IPS DF 6.9 (cell line): ENCODE data around the gene WNT5B.

Source experiments
- DNase-seq: peaks from one replicate; pipeline ENCODE4 v3.0.0-alpha.2; 2013; ENCODE audit warnings: low read depth, low spot score
- H3K27ac ChIP-seq: one replicate; pipeline ENCODE4 v1.5.1; 2013; ENCODE audit warnings: low read length, control low read depth
- H3K27me3 ChIP-seq: 2 replicates; pipeline ENCODE4 v1.6.1; 2013; ENCODE audit warnings: mild to moderate bottlenecking, low read length; ENCODE audit not compliant: control insufficient read depth, insufficient read depth
- H3K36me3 ChIP-seq: 2 replicates; pipeline ENCODE4 v1.6.1; 2013; ENCODE audit warnings: low read length; ENCODE audit not compliant: control insufficient read depth, insufficient read depth
- H3K4me1 ChIP-seq: 2 replicates; pipeline ENCODE4 v1.6.1; 2013; ENCODE audit warnings: low read length; ENCODE audit not compliant: control insufficient read depth, insufficient read depth
- H3K4me3 ChIP-seq: 2 replicates; pipeline ENCODE4 v1.5.1; 2013; ENCODE audit warnings: mild to moderate bottlenecking, low read length
- H3K9me3 ChIP-seq: 2 replicates; pipeline ENCODE4 v1.6.1; 2013; ENCODE audit warnings: low read length, inconsistent platforms; ENCODE audit not compliant: control insufficient read depth, insufficient read depth
- WGBS: extraction: QIAGEN DNeasy Blood & Tissue Kit; methylation state at CpG from one replicate; pipeline ENCODE4 v1.1.7; 2013; ENCODE audit warnings: mixed read lengths, missing lambda C conversion rate; ENCODE audit not compliant: insufficient read length, insufficient coverage; 5-methylcytosine and 5-hydroxymethylcytosine counted together

The WNT5B gene

DNA sequence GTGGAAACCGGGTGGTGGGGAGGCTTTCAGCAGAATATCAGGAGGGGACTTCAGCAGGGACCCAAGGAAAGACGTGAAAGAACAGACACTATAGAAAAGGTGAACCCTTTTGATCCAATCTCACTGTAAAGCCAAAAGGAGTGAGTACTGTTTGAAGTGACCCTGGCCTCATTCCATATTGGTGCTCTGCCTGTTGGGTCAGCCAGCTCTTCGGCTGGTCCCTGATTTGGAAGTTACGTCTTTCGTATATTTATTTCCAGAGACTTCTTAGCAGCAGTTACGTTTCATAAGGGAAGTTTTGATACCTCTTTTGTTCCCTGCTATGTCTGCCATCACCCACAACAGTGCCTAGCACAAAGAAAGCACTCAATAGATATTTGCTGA lies 21.9 kb downstream of the WNT5B start:
- no CpG with 5 or more reads among the region's 6 CpGs for WGBS
- no peak overlapping the region for H3K27ac ChIP-seq
- no peaks in the 10 kb centered on the region for H3K9me3 ChIP-seq
- H3K4me1 ChIP-seq: no peaks in the 10 kb centered on the region; the same call in 1 of the 2 replicates
- H3K27me3 ChIP-seq: no peaks in the 10 kb centered on the region
- DNase-seq: no peak
- no peaks in the 10 kb centered on the region for H3K36me3 ChIP-seq
- H3K4me3 ChIP-seq: no peak overlapping the region

DNA sequence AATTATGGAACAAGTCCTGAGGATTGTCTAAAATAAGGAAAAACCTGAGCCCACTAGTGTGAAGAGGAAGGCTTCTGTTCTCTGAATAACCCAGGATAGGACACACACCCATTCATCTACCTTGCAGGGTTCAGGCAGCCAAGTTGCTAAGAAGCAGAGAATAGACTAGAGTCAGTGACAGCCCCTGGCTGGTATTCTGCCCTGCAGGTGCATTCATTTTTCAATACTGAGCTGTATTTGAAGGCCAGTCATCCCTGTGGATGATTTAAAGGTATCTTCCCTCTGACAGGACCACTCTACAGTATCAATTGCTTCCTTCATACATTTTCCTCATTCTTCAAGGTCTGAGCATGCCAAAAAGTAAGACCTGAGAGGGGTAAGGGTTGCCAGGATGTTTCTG lies 22.9 kb downstream of the WNT5B start:
- Histone ChIP-seq H3K27ac (no peak overlapping the region), H3K4me3 (no peak overlapping the region), H3K27me3 (no peaks in the 10 kb centered on the region), H3K4me1 (no peaks in the 10 kb centered on the region), H3K36me3 (no peaks in the 10 kb centered on the region), H3K9me3 (no peaks in the 10 kb centered on the region)
- DNase-seq: no peak

DNA sequence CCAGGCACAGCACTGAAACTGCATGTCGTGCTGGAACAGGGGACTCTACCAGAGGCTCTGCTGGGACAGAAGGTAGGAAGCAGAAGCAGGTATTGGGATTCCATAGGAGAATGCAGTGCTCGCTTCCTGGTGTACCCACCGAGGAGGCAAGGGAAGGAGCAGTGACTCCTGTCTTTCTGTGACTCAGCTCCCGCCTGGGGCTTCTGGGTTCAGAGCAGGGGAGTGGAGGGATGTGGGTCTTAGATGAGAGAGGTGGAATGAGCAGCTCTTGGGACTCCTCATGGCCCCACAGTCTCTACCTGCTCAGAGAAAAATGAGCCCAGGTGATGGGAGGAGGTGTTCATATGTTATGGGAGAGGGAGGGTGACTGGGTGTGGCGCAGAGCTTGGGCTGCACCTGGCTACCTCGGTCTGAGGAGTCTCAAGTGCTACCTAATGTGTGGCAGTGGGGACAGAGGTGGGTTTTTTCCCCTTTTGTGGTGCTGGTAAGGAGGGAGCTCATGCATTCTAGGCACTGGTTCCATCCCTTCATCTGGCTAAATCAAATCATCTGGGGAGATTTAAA lies 26.3 kb downstream of the WNT5B start:
- DNase-seq: no peak
- no CpG with 5 or more reads among the region's 6 CpGs for WGBS
- Histone ChIP-seq H3K4me1 (no peaks in the 10 kb centered on the region), H3K27ac (no peak overlapping the region), H3K27me3 (0 out of 2 replicates have a peak, but pooled peaks cover 3% of the 10 kb centered on the region), H3K9me3 (no peaks in the 10 kb centered on the region), H3K36me3 (no peaks in the 10 kb centered on the region), H3K4me3 (no peak overlapping the region)

DNA sequence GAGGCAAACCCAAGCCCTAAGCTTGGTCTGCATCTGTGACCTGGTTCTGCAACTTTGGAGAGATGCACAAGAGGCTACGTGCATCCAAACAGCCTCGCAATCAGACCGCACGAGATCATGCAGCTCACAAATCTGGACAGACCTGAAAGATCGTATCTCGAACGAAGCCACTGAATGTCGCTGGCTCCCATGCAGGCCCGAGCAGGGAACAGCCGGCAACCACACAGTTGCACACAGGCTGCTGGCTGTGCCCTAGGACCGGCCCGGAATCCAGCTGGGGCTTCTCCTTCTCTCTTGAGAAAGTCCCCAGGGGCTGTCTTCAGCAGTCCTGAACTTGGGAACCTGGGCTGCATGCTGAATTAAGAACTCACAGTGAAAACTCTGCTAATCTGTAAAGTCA lies 27.9 kb downstream of the WNT5B start:
- no peak for DNase-seq
- Histone ChIP-seq H3K36me3 (no peaks in the 10 kb centered on the region), H3K27me3 (0 out of 2 replicates have a peak, but pooled peaks cover 5% of the 10 kb centered on the region), H3K9me3 (no peaks in the 10 kb centered on the region), H3K4me1 (no peaks in the 10 kb centered on the region), H3K4me3 (no peak overlapping the region), H3K27ac (no peak overlapping the region)
- no CpG with 5 or more reads among the region's 12 CpGs for WGBS

DNA sequence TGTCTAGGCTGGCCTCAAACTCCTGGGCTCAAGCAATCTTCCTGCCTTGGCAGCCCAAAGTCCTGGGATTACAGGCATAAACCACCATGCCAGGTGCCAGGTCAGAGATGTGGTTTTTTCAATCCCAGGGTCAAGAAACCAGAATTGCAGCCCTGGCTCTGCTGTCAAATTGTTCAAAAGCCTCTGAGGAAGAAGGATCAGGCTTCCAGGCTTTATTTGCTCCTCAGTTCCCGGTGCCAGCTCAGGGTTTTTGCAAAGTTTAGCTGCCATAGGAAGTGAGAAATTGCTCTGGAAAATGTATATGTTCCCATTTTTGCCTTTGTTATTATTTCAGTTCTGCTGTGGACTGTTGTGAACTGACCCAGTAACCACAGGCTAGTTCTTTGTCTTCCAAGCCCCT lies 28.7 kb downstream of the WNT5B start:
- Histone ChIP-seq H3K4me3 (no peak overlapping the region), H3K27me3 (0 out of 2 replicates have a peak, but pooled peaks cover 5% of the 10 kb centered on the region), H3K36me3 (no peaks in the 10 kb centered on the region), H3K4me1 (no peaks in the 10 kb centered on the region), H3K9me3 (no peaks in the 10 kb centered on the region), H3K27ac (no peak overlapping the region)
- no peak for DNase-seq
- no CpG with 5 or more reads among the region's 1 CpG for WGBS

DNA sequence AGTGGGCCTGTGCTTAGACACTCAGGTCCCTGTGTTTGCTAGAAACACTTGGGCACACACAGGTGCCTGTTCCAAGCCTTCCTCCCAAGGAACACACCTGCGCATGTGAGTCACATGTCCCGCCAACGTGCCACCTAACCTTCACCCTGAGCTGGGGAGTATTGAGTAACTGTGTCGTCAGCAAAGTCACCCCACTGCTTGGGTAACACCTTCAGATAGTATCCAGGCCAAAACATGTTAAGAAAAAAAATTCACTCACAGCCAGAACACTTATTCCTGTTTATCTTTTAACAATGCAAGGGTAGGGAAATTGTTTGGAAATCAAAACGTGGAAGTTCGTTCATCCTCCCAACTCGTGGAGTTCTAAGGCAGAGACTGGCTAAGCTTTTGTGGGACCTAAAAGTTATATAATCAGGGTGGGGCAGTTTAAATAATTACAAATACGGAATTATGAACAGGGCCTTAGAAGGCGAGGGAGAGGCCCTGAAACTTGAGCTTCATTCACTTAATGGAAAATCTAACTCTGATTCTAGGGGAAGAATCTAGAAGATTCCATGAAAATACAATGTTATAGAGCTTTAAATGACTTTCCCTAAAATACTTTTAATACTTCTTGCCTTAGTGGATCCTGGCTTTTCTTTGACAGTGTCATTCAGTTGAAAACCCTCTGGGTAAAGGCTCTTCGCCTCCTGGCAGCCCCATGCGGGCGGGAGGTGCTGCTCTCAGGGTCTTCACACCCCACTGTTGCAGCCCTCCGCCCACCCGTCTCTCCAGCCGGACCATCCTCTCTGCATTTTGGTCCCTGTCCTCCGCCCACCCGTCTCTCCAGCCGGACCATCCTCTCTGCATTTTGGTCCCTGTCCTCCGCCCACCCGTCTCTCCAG lies 31.5 kb downstream of the WNT5B start:
- DNase-seq: no peak
- no peaks in the 10 kb centered on the region for H3K9me3 ChIP-seq
- H3K4me1 ChIP-seq: no peaks in the 10 kb centered on the region
- H3K36me3 ChIP-seq: no peaks in the 10 kb centered on the region
- peaks cover 5% of the 10 kb centered on the region; the same call in 1 of the 2 replicates for H3K27me3 ChIP-seq
- no peak overlapping the region for H3K4me3 ChIP-seq
- WGBS: no CpG with 5 or more reads among the region's 20 CpGs
- no peak overlapping the region for H3K27ac ChIP-seq

DNA sequence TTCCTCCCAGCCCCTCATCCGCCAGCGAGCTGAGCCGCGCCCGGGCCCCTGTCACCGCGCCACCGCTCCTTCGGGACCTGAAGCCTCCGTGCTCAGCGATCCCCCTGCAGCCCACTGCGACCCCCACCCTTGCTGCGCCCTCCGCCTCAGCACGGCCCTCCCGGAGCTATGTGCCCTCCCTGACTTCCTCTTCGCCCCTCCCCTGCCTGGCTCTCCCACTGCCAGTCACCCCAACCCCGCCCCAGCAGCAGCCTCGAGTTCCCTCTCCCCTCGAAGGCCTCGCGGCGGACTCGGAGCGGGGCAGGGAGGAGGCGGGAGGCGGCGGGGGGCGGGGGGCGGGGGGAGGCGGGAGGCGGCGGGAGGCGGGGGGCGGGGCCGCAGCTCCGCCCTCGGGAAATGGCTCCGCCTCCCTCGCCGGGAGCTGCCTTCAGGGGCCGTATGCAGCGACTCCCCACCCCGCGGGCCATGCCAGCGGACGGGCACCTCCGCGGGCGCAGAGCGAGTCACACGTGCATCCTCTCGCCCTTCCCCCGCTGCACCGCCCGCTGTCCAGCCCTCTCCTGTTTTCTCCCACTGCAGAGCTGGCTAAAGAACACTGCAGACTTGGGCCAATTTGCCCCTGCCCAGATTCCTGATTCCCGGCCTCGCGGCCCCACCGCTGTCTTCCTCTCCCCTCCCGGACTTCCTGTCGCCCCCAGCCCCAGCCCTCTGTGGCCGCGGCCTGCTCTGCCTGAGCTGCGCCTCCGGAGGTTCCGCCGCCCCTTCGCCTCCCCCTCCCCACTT lies 32.7 kb downstream of the WNT5B start:
- DNase-seq: no peak
- Histone ChIP-seq H3K27ac (no peak overlapping the region), H3K27me3 (peaks cover 5% of the 10 kb centered on the region; the same call in 1 of the 2 replicates), H3K9me3 (no peaks in the 10 kb centered on the region), H3K4me1 (no peaks in the 10 kb centered on the region), H3K4me3 (peak overlapping the region; percentile 79; the same call in 1 of the 2 replicates), H3K36me3 (no peaks in the 10 kb centered on the region)
- WGBS: no CpG with 5 or more reads among the region's 69 CpGs

DNA sequence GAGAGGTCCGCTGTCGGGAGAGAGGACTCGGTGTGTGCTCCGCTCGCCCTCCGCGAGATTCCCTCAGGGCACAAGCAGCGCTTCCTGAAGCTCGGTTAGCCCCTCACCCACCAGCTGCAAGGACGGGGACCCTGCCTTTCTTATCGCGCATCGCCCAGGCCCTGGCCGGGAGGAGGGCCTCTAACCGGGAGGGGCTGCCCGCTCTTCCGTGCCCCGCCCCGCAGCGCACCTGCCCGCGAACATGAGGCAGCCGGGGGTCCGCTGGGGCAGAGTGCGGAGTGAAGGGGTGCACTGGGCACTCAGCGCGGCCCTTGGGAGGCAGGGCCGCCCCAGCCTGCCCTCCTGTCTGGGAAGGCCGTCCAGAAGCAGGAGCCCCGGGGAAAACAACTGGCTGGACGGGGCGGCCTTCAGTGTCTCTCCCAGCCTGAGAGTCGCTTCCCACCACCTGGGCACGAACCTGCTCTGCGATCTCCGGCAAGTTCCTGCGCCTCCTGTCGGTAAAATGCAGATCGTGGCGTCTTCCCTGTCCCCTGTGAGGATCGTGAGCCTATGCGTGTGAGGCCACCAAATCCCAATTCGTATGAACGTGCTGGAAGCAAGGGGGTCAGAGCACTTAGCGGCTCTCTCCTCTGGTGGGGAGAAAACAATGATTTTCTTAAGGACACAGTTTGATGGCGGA lies 33.9 kb downstream of the WNT5B start:
- DNase-seq: peak; percentile 92
- H3K27ac ChIP-seq: no peak overlapping the region
- no peaks in the 10 kb centered on the region for H3K36me3 ChIP-seq
- H3K9me3 ChIP-seq: no peaks in the 10 kb centered on the region
- H3K4me1 ChIP-seq: no peaks in the 10 kb centered on the region
- WGBS: no CpG with 5 or more reads among the region's 46 CpGs
- peak overlapping the region; percentile 43; the same call in 1 of the 2 replicates for H3K4me3 ChIP-seq
- peaks cover 5% of the 10 kb centered on the region; the same call in 1 of the 2 replicates for H3K27me3 ChIP-seq

DNA sequence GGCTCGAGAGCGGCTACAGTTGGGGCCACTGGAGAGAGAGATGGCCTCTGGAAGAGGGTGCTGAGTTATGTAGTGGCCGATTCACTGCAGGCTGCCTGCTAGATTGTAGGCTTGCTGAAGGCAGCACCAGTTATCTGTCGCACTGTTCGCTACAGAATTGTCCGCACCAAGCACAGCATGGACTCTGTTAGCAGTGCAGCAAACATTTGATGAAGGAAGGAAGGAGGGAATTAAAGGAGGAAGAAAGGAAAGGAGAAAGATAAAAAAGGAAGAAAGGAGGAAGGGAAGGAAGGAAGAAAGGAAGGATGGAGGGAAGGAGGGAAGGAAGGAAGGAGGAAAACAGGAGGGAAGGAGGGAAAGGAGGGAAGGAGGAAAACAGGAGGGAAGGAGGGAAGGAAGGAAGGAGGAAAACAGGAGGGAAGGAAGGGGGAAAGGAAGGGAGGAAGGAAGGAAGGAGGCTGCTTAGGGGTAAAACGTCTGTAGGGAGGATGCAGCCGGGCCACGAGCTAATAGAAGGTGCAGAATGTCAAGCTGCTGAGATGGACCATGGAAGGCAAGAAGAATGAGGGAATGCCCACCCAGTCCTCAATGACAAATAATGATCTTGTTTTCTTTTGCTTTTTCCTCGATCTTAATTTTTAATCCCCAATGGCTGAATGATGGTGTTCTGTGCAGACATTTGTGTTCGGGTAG lies 34.6 kb downstream of the WNT5B start:
- H3K4me1 ChIP-seq: no peaks in the 10 kb centered on the region
- WGBS: no CpG with 5 or more reads among the region's 11 CpGs
- no peaks in the 10 kb centered on the region for H3K36me3 ChIP-seq
- DNase-seq: no peak
- H3K27ac ChIP-seq: no peak overlapping the region
- no peaks in the 10 kb centered on the region for H3K9me3 ChIP-seq
- H3K4me3 ChIP-seq: no peak overlapping the region
- H3K27me3 ChIP-seq: peaks cover 5% of the 10 kb centered on the region; the same call in 1 of the 2 replicates
